A673 (cell line): ENCODE data around the gene CYBC1. TPM values are rescaled to one million over a fixed set of nuclear protein-coding genes. Genes with fewer than 3 reads are reported as not detected.

Source experiments
- BruUV-seq: library from RNA; stranded (reverse); fragments of 400-500 nt; replicated peaks from 2 replicates; lab custom pipeline; 2021; lab: Mats Ljungman, UMichigan
- CTCF ChIA-PET: fragments of 300-600 bp; sonication (Branson Sonifier 250); formaldehyde crosslinking; loops from one replicate; lab custom pipeline; 2022; ENCODE audit warnings: antibody characterized with exemption; lab: Charles Lee
- POLR2A ChIA-PET: fragments of 300-600 bp; sonication (Branson Sonifier 250); formaldehyde crosslinking; loops from one replicate; lab custom pipeline; 2022; ENCODE audit warnings: antibody characterized with exemption; ENCODE audit not compliant: low non-redundant PET; lab: Charles Lee
- DNase-seq: peaks from one replicate; pipeline ENCODE4 v3.0.0-alpha.2; 2015; ENCODE audit warnings: low spot score
- H3K27ac ChIP-seq: fragments of 200-600 bp; sonication (generic); 2 replicates; pipeline ENCODE4 v1.5.1; 2016; ENCODE audit warnings: mixed run types, low read depth, mild to moderate bottlenecking, mixed read lengths, antibody characterized with exemption, low read length; ENCODE audit not compliant: poor library complexity, severe bottlenecking
- H3K27me3 ChIP-seq: fragments of 200-600 bp; sonication (generic); replicated peaks from 2 replicates; pipeline ENCODE4 v1.6.1; 2017; ENCODE audit warnings: mixed run types, low read depth, mild to moderate bottlenecking, mixed read lengths, antibody characterized with exemption, low read length; ENCODE audit not compliant: insufficient read depth, poor library complexity
- H3K36me3 ChIP-seq: fragments of 200-600 bp; sonication (generic); 2 replicates; pipeline ENCODE4 v1.6.1; 2016; ENCODE audit warnings: mixed run types, mild to moderate bottlenecking, mixed read lengths, antibody characterized with exemption, low read length; ENCODE audit not compliant: insufficient read depth, poor library complexity, severe bottlenecking
- H3K4me1 ChIP-seq: fragments of 200-600 bp; sonication (generic); 2 replicates; pipeline ENCODE4 v1.6.1; 2017; ENCODE audit warnings: mixed run types, mild to moderate bottlenecking, mixed read lengths, antibody characterized with exemption, low read length; ENCODE audit not compliant: insufficient read depth, poor library complexity, severe bottlenecking
- H3K4me3 ChIP-seq: fragments of 200-600 bp; sonication (generic); 2 replicates; pipeline ENCODE4 v1.5.1; 2016; ENCODE audit warnings: low read depth, mixed run types, mild to moderate bottlenecking, mixed read lengths, low read length; ENCODE audit not compliant: poor library complexity, severe bottlenecking
- H3K9me3 ChIP-seq: fragments of 200-600 bp; sonication (generic); 2 replicates; pipeline ENCODE4 v1.6.1; 2016; ENCODE audit warnings: mixed run types, low read depth, mild to moderate bottlenecking, mixed read lengths, antibody characterized with exemption, low read length; ENCODE audit not compliant: poor library complexity, severe bottlenecking
- EZH2 ChIP-seq: fragments of 200-600 bp; sonication (generic); IDR thresholded peaks from 2 replicates; pipeline ENCODE4 v1.6.1; 2017; ENCODE audit warnings: borderline replicate concordance, low read depth, mild to moderate bottlenecking, mixed read lengths, antibody characterized with exemption, low read length; ENCODE audit not compliant: poor library complexity, severe bottlenecking
- intact Hi-C: fragments of 100-400 bp; cut with micrococcal nuclease; formaldehyde crosslinking; loops from one replicate; pipeline ENCODE4 v1.10.0; 2022; ENCODE audit not compliant: unreplicated experiment
- total RNA-seq: library from RNA; stranded (reverse); gene quantifications from 2 replicates; pipeline ENCODE4 v1.2.3, GENCODE V29; 2021
- TF ChIP-seq, protein P1 (sequence below): fragments of 300-800, 200-600 bp; sonication (generic); conservative IDR thresholded peaks from 2 replicates; pipeline ENCODE4 v1.5.1; 2017; ENCODE audit warnings: low read depth, mild to moderate bottlenecking, antibody characterized with exemption, low read length, moderate library complexity, mixed read lengths

The CYBC1 gene
- total RNA-seq, 1 experiment from 2014 or later, result 72.8 TPM

DNA sequence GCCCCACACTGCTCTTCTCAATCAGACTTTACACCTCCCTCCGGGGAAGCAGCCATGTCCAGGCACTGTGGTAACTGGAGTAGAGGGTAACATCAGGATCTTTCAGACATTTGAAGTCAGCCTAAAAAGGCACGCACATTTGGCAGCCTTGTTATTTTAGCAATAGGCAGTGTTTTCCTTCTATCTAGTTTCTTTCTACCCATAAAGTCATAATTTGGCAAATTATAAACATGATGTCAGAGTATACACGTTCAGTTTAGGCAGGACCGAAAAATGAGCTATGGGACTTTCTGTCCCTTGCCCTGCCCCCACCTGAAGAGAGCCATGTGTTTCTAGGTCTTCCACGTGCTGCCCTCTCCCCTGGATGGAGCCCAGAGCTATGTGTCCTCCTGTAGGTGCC, 29.1 kb upstream of the CYBC1 start:
- no TSS peak for BruUV-seq
- Histone ChIP-seq H3K36me3 (peaks cover 47% of the 10 kb centered on the region), H3K4me3 (no peak overlapping the region), H3K27me3 (no peaks in the 10 kb centered on the region), H3K4me1 (no peaks in the 10 kb centered on the region), H3K9me3 (no peaks in the 10 kb centered on the region), H3K27ac (no peak overlapping the region)
- intact Hi-C loops, result no loop called here
- ChIA-PET POLR2A (no interaction called here), CTCF (no interaction called here)
- TF ChIP-seq, protein P1, sequence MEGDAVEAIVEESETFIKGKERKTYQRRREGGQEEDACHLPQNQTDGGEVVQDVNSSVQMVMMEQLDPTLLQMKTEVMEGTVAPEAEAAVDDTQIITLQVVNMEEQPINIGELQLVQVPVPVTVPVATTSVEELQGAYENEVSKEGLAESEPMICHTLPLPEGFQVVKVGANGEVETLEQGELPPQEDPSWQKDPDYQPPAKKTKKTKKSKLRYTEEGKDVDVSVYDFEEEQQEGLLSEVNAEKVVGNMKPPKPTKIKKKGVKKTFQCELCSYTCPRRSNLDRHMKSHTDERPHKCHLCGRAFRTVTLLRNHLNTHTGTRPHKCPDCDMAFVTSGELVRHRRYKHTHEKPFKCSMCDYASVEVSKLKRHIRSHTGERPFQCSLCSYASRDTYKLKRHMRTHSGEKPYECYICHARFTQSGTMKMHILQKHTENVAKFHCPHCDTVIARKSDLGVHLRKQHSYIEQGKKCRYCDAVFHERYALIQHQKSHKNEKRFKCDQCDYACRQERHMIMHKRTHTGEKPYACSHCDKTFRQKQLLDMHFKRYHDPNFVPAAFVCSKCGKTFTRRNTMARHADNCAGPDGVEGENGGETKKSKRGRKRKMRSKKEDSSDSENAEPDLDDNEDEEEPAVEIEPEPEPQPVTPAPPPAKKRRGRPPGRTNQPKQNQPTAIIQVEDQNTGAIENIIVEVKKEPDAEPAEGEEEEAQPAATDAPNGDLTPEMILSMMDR, result no peak
- TF ChIP-seq EZH2, result no peak
- DNase-seq, result no peak

GRCh38 chr17:82477934-82478333, 27.4 kb upstream of the CYBC1 start:
- Histone ChIP-seq H3K9me3 (no peaks in the 10 kb centered on the region), H3K36me3 (peaks cover 38% of the 10 kb centered on the region), H3K27me3 (no peaks in the 10 kb centered on the region), H3K27ac (no peak overlapping the region), H3K4me3 (no peak overlapping the region), H3K4me1 (no peaks in the 10 kb centered on the region)
- intact Hi-C loops, result no loop called here
- CTCF ChIA-PET, result no interaction called here
- POLR2A ChIA-PET, result no interaction called here
- DNase-seq, result no peak
- TF ChIP-seq EZH2, result no peak
- TF ChIP-seq, protein P1, result no peak
- BruUV-seq, result no TSS peak

DNA sequence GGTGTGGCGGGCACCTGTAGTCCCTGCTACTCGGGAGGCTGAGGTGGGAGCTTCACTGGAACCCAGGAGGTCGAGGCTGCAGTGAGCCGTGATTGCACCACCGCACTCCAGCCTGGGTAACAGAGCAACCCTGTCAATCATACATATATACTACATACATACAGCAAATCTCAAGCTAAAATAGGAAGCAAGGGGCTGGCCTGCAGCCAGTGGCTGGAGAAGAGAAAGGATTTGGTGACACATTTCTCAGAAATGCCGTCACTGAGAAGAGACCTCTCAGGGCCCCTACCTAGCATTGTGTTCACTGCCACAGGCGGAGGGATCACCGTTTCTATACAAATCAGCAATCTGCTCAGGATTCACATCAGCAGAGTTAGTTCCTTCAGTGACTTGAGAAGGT, 24.9 kb upstream of the CYBC1 start:
- no peak overlapping the region for H3K27ac ChIP-seq
- POLR2A ChIA-PET, result no interaction called here
- H3K9me3 ChIP-seq, result no peaks in the 10 kb centered on the region
- CTCF ChIA-PET, result no interaction called here
- H3K36me3 ChIP-seq, result peaks cover 32% of the 10 kb centered on the region
- no peak for DNase-seq
- no peaks in the 10 kb centered on the region for H3K4me1 ChIP-seq
- no peaks in the 10 kb centered on the region for H3K27me3 ChIP-seq
- BruUV-seq, result no TSS peak
- TF ChIP-seq, protein P1, result no peak
- TF ChIP-seq EZH2, result no peak
- intact Hi-C loops, result no loop called here
- no peak overlapping the region for H3K4me3 ChIP-seq
